Coronary artery (tissue), 2 donors: ENCODE data around the gene FASLG.

Experiments
- DNase-seq: peaks from one replicate; pipeline ENCODE4 v3.0.0-alpha.2; 2017; ENCODE audit warnings: low spot score
- H3K27ac ChIP-seq, 2 donors: fragments of 200-600 bp; sonication (generic); one replicate each; pipeline ENCODE4 v1.5.1; 2016 to 2019
- H3K4me3 ChIP-seq: fragments of 200-600 bp; sonication (generic); 2 replicates; pipeline ENCODE4 v1.5.1; 2016; ENCODE audit warnings: mild to moderate bottlenecking, moderate library complexity
- TF ChIP-seq, protein P1 (sequence below): fragments of 200-600 bp; sonication (generic); IDR thresholded peaks from one replicate; pipeline ENCODE4 v1.5.1; 2019; ENCODE audit warnings: antibody characterized with exemption

FASLG gene

GRCh38 chr1:172622541-172622940, 36.4 kb upstream of the FASLG start:
- Histone ChIP-seq H3K27ac (no peak overlapping the region), H3K4me3 (no peak overlapping the region)
- DNase-seq, result no peak
- TF ChIP-seq, protein P1, sequence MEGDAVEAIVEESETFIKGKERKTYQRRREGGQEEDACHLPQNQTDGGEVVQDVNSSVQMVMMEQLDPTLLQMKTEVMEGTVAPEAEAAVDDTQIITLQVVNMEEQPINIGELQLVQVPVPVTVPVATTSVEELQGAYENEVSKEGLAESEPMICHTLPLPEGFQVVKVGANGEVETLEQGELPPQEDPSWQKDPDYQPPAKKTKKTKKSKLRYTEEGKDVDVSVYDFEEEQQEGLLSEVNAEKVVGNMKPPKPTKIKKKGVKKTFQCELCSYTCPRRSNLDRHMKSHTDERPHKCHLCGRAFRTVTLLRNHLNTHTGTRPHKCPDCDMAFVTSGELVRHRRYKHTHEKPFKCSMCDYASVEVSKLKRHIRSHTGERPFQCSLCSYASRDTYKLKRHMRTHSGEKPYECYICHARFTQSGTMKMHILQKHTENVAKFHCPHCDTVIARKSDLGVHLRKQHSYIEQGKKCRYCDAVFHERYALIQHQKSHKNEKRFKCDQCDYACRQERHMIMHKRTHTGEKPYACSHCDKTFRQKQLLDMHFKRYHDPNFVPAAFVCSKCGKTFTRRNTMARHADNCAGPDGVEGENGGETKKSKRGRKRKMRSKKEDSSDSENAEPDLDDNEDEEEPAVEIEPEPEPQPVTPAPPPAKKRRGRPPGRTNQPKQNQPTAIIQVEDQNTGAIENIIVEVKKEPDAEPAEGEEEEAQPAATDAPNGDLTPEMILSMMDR, result no peak

DNA sequence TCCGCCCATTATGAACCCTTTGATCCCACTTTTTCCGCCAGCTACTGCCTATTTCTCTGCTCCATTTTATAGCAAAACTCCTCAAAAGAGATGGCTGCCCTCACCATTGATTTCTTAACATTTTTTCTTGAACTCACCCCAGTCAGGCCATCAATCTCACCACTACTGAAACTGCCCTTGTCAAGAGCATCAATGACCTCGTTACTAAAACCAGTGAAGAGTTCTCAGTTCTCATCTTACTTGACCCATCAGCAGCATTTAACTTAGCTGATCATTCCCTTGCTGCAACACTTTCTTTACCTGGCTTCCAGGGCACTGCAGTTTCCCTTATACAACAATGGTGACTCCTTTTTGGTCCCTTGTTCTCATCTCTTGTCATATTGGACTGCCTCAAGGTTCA, 35.2 kb upstream of the FASLG start:
- no peak overlapping the region for H3K27ac ChIP-seq
- TF ChIP-seq, protein P1, result no peak
- H3K4me3 ChIP-seq, result no peak overlapping the region
- DNase-seq, result no peak

DNA sequence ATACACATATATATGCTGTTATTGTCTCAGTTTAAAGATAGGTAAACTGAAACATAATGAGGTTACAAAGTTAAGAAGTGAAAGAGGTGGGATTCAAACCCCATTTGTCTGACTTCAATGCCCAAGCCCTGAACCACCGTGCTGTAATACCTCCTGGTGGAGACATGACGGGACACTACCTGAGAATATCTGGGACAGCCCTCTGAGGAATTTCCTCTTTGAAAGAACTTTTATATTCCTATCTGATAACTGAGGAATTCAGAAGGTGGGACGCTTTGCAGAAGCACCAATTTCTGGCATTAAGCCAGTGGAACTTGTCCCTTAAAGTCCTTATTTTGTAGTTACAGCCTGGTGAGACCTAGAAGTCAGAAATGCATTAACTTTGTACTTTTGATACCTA, 32.1 kb upstream of the FASLG start:
- H3K27ac ChIP-seq, result no peak overlapping the region
- TF ChIP-seq, protein P1, result no peak
- DNase-seq, result no peak
- H3K4me3 ChIP-seq, result no peak overlapping the region

GRCh38 chr1:172627702-172628101, 31.2 kb upstream of the FASLG start:
- Histone ChIP-seq H3K27ac (no peak overlapping the region), H3K4me3 (no peak overlapping the region)
- TF ChIP-seq, protein P1, result no peak
- DNase-seq, result no peak

DNA sequence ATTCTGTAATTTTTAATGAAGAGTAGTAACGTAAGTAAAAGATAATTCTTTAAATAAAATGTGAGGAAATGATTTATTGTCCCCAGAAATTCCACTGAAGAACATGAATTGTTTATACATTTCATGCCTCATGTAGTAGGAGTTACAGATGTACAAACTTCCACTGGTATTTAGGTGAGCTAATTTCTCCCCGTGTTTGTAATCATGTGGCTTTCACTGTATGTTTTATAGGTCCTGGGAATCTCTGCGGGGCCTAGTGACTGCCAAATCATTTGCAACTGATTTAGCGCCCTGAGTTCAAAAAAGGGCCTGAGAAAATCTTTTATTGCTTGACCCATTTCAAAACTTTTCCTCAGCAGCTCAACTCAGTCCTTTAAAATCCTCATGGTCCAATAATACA, 30.5 kb upstream of the FASLG start:
- TF ChIP-seq, protein P1, result no peak

GRCh38 chr1:172629170-172629569, 29.7 kb upstream of the FASLG start:
- TF ChIP-seq, protein P1, result no peak
- no peak for DNase-seq
- H3K4me3 ChIP-seq, result no peak overlapping the region
- no peak overlapping the region for H3K27ac ChIP-seq

More for the DNA sequence above, 30.5 kb upstream of the FASLG start:
- Histone ChIP-seq H3K27ac (no peak overlapping the region), H3K4me3 (no peak overlapping the region)
- no peak for DNase-seq

- DNase-seq, result no peak
- Histone ChIP-seq H3K4me3 (no peak overlapping the region), H3K27ac (no peak overlapping the region)
- TF ChIP-seq, protein P1, result no peak
These were observed 29.3 kb upstream of the FASLG start for GRCh38 chr1:172629638-172630037.
